HG02642 (cell line): ENCODE results near the gene SPATA2L.

Source experiments
- ATAC-seq: cut with Tn5 transposase; IDR thresholded peaks from one replicate; pipeline ENCODE4 v1.9.1; 2021; ENCODE audit warnings: mild to moderate bottlenecking; ENCODE audit not compliant: unreplicated experiment, poor library complexity

The SPATA2L gene

GRCh38 chr16:89658221-89658879 lies 43.2 kb downstream of the SPATA2L start:
- no peak for ATAC-seq

DNA sequence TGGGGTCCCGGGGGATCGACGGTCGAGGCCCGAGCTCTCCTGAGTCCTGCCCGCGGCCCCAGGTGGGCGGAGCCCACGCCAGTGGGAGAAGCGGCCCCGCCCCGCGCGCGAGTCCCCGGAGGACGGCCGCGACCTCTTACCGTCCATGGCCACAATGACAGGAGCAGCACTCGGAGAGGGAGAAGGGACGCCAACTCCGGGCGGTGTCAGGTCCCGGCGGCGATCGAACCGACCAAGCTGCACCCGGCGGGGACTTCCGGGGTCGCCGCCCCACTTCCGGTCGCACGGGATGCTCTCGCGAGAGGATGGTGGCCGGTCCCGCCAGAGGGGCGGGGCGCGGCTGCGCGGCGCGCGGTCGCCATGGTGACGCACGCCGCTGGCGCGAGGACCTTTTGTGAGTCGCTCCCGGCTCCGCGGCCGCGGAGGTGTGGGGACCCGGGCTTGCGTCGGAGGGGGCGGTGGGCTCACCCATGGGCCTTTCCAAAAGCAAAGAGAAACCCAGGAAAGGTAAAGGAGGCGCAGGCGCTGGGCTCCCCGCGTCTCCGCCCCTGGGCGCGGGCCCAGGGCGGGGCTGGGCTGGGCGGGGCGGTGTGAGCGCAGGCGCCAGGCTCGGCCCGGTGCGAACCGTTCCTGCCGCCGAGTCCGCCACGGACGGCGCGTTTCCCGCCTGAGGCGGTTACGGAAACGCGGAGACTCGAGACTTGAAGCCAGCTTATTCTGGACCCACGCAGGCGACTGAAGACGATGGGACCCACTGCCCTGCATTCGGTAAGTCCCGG lies 43.9 kb downstream of the SPATA2L start, which contains the start of the genes CHMP1A and SPATA33:
CHMP1A (minus strand) TSS at position 267 of the 779 bp plus-strand sequence; CDS start at position 147, 120 bp downstream.
SPATA33 (plus strand) TSS at position 395 of the 779 bp plus-strand sequence; CDS start at position 471, 76 bp downstream.
- ATAC-seq, result peak; percentile 89

DNA sequence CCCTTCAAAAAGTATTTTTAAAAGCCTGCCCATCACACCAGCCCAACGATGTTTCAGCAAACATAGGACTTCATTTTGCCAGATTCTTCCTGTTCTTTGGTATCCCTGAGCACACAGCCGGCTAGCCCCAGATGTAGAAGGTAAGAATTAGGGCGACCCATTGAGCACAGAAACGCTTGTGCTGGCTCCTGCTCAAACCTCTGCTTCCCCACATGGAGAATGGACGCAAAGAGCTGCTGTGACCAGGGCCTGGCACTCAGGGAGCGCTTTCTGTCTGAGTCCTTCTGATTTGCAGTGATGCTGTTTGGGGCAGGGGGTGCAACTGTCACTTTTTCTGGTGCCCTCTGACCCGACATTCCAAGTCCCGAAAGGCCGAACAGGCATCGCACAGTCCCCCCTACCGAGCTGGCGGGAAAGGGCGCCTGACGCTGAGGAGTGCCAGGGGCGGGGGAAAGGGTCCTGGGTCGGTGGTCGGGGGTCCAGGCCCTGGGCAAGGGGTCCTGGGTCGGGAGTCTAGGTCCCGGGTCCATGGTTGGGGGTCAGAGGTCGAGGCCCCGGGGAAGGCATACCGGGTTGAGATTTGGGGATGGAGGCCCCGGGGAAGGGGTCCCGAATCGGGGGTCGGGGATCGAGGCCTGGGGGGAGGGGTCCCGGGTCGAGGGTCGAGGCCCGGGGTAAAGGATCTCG lies 44.9 kb downstream of the SPATA2L start:
- ATAC-seq, result no peak

DNA sequence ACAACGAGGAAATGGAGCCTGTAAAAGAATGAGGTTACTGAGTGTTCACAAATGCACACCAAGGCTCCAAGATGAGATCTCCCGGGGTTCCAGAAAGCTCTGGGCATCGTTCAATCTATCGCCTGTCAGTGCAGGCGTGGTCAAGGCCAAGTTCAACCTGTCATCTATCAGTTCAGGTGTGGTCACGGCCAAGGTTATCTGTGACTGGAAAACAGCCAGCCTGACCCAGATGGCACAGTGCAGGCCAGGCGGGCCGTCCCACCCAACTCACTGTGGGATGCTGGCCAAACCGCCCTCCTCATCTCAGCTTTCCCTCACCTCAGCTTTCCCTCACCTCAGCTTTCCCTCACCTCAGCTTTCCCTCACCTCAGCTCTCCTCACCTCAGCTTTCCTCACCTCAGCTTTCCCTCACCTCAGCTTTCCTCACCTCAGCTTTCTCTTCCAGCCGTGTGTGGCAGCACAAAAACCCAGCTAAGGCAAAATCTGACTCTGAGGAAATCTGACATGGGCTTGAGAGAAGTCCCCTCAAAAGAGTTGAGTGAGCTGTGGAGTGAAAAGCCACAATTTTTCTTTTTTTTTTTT lies 46.4 kb downstream of the SPATA2L start:
- no peak for ATAC-seq

DNA sequence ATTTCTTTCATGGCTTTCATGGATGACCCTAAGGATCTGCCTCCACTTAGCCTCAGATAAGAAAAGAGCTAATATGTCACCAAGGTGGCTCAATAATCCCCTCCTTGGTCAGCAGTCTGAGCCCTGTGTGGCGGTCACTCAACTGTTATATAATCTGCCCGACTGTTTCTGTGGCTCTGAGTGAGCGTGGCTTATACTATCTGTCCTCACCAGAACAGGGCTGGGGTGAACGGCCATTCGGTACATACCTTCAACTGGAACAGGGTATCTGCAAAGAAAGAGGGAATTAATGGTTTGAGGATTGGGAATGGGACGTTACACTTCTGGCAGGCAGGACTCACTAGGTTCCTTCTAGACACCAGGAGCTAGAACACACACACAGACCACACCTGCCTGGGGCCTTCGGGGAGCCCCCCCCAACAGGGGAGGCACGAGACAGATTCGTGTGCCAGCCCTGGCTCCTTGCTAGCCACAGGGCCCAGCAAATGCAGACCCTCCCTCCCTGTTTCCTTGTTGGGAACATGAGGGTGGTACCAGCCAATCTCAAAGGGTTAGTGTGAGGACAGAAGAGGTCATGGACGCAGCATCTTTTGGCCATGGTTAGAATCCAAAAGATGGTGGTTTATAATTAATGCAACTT lies 47.7 kb downstream of the SPATA2L start:
- ATAC-seq, result no peak

DNA sequence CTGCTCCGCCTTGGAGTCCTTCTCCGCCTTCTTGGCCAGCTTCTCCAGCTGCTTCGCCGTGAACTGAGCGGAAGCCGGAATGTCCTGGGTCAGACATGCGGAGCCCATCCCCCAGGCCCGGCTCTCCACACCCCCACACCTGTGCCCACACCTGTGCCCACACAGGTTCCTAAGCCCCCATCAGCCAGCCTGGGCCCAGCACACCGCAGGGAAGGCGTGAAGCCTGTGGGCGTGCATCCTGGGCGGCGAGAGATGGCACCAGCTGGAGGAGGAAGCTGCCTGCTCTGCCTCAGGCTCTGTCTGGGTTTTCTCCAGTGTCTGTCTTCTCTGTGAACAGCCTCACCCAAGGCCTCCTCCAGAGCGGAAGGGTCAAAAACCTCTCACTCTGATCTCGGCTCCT lies 49.9 kb downstream of the SPATA2L start:
- no peak for ATAC-seq

GRCh38 chr16:89646906-89647305 lies 54.6 kb downstream of the SPATA2L start:
- no peak for ATAC-seq
